ENCODE results near the gene DGAT2. TPM values are rescaled to one million over a fixed set of nuclear protein-coding genes. Genes with fewer than 3 reads are reported as not detected.

DGAT2 gene
- total RNA-seq, 2 donors from 2014 or later: 6.0 to 14.2 TPM

DNA sequence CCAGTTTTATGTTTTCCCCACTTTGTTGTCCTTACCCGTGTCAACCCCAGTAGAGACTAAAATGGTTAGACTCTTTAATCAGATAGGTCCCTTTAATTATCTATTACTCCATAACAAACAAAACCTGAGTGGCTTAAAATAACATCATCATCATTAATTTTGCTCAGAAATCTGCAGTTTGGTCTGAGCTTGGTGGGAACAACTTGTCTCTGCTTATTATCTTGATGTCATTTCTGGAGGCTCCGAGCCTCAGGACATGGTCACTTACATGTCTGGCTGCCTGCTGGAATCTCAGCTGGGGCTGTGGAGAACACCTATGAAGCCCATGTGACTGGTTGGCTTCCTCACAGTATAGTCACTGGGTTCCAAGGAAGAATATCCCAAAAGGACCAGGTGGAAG, 73.2 kb downstream of the DGAT2 start:
- WGBS, 2 experiments (ENCODE audit: insufficient coverage in 1 of 2, insufficient read length in 1 of 2): 92 to 100% methylated on average over 2 of the region's 2 CpGs
- Histone ChIP-seq H3K27ac (ENCODE audit: low read depth, low read length) (no peak overlapping the region), H3K9ac (ENCODE audit: extremely low read depth, low read length, poor library complexity, severe bottlenecking) (no peak overlapping the region), H3K9me3 (ENCODE audit: control insufficient read depth, low read length) (no peaks in the 10 kb centered on the region), H3K27me3 (ENCODE audit: control insufficient read depth, insufficient read depth, low read length, poor library complexity, severe bottlenecking) (no peaks in the 10 kb centered on the region), H3K4me3 (ENCODE audit: low read length) (no peak overlapping the region), H3K4me1 (ENCODE audit: control insufficient read depth, insufficient read depth, low read length) (no peaks in the 10 kb centered on the region), H3K36me3 (ENCODE audit: control insufficient read depth, insufficient read depth, low read length) (no peaks in the 10 kb centered on the region)
- no peak for TF ChIP-seq CTCF (conservative IDR thresholded peaks at IDR 0.05)
- Mint-ChIP-seq H3K27me3 (ENCODE audit: insufficient read depth) (no peaks in the 10 kb centered on the region), H3K27ac (no peak overlapping the region), H3K4me1 (peaks cover 6% of the 10 kb centered on the region), H3K9me3 (peaks cover 2% of the 10 kb centered on the region), H3K36me3 (ENCODE audit: low read depth) (peaks cover 15% of the 10 kb centered on the region), H3K4me3 (no peak overlapping the region)
- DNase-seq: no peak

- no peak overlapping the region for H3K27ac ChIP-seq (ENCODE audit: low read depth, low read length)
- no peak overlapping the region for H3K4me3 ChIP-seq (ENCODE audit: low read length)
- no peak overlapping the region for H3K9ac ChIP-seq (ENCODE audit: extremely low read depth, low read length, poor library complexity, severe bottlenecking)
- DNase-seq: no peak
- H3K36me3 ChIP-seq (ENCODE audit: control insufficient read depth, insufficient read depth, low read length): no peaks in the 10 kb centered on the region
- no peaks in the 10 kb centered on the region for H3K9me3 ChIP-seq (ENCODE audit: control insufficient read depth, low read length)
- H3K36me3 Mint-ChIP-seq (ENCODE audit: low read depth): peaks cover 8% of the 10 kb centered on the region
- TF ChIP-seq CTCF (conservative IDR thresholded peaks at IDR 0.05): no peak
- no peaks in the 10 kb centered on the region for H3K27me3 Mint-ChIP-seq (ENCODE audit: insufficient read depth)
- H3K4me1 ChIP-seq (ENCODE audit: control insufficient read depth, insufficient read depth, low read length): no peaks in the 10 kb centered on the region
- peaks cover 5% of the 10 kb centered on the region for H3K4me1 Mint-ChIP-seq
- H3K27me3 ChIP-seq (ENCODE audit: control insufficient read depth, insufficient read depth, low read length, poor library complexity, severe bottlenecking): no peaks in the 10 kb centered on the region
- H3K4me3 Mint-ChIP-seq: no peak overlapping the region
- peaks cover 2% of the 10 kb centered on the region for H3K9me3 Mint-ChIP-seq
- no peak overlapping the region for H3K27ac Mint-ChIP-seq
Measured at GRCh38 chr11:75845324-75845723, 76.7 kb downstream of the DGAT2 start.

DNA sequence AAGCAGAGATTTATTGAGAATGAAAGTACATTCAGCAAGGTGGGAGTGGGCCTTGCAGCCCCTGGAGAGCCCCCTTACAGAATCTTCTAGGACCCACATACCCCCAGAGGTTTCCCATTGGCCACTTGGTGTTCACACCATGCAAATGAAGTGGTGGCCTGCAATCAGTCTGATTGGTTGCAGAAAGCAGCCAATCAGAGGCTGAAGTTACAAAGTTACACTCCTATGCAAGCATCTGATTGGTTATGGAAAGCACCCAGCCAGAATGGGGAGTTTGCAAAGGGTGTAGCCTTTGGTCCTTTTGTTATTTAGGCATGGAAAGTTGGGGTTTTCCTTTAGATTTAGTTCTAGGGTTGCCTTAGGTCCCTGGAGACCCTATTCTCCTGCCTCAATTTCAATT, 81.3 kb downstream of the DGAT2 start:
- H3K36me3 Mint-ChIP-seq (ENCODE audit: low read depth): peaks cover 16% of the 10 kb centered on the region
- H3K36me3 ChIP-seq (ENCODE audit: control insufficient read depth, insufficient read depth, low read length): peaks cover 7% of the 10 kb centered on the region
- no peaks in the 10 kb centered on the region for H3K27me3 ChIP-seq (ENCODE audit: control insufficient read depth, insufficient read depth, low read length, poor library complexity, severe bottlenecking)
- no peak overlapping the region for H3K4me3 ChIP-seq (ENCODE audit: low read length)
- peaks cover 4% of the 10 kb centered on the region for H3K4me1 Mint-ChIP-seq
- no peak overlapping the region for H3K9ac ChIP-seq (ENCODE audit: extremely low read depth, low read length, poor library complexity, severe bottlenecking)
- no peak for DNase-seq
- no peaks in the 10 kb centered on the region for H3K4me1 ChIP-seq (ENCODE audit: control insufficient read depth, insufficient read depth, low read length)
- H3K4me3 Mint-ChIP-seq: no peak overlapping the region
- TF ChIP-seq CTCF (conservative IDR thresholded peaks at IDR 0.05): no peak
- no peaks in the 10 kb centered on the region for H3K27me3 Mint-ChIP-seq (ENCODE audit: insufficient read depth)
- peaks cover 2% of the 10 kb centered on the region for H3K9me3 Mint-ChIP-seq
- H3K27ac Mint-ChIP-seq: no peak overlapping the region
- H3K9me3 ChIP-seq (ENCODE audit: control insufficient read depth, low read length): no peaks in the 10 kb centered on the region
- H3K27ac ChIP-seq (ENCODE audit: low read depth, low read length): no peak overlapping the region

All from endodermal cell (in vitro differentiated cells).